Measurements from ENCODE around the gene PITPNM3. TPM values are rescaled to one million over a fixed set of nuclear protein-coding genes. Genes with fewer than 3 reads are reported as not detected.

Gene PITPNM3
- total and polyA plus RNA-seq, 2 of the 8 experiments (the other 6 are each of a cell fraction or from before 2014, with no cell fraction given): 1.7 to 3.1 TPM

DNA sequence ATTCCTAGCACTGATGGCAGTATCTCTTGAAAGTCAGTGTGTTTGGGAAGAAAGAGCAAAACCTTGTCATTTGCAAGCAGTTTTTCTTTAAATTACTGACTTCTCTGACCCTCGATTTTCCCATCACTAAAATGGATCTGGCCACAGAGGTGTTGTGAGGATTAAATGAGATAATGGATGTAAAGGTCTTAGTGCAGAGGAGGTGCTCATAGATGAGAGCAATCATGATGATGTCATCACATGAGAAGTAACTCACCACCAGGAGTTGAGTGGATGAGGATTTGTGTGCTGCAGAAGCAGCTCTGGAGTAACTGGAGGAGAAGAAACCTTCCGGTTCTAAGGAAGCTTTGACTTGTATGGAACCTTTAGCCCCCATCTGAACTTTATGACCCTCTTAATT is 30.6 kb downstream of the PITPNM3 start:
- Histone ChIP-seq H4K20me1 (replicated peaks in 1 of 2; ENCODE audit: control insufficient read depth in 1 of 2, insufficient read depth in 2 of 2, low read length in 2 of 2) (no peaks in the 10 kb centered on the region), H3K23me2 (ENCODE audit: low read depth, low read length) (no peaks in the 10 kb centered on the region), H3K79me2 (ENCODE audit: control insufficient read depth in 1 of 2, insufficient read depth in 2 of 2, low read length in 2 of 2) (no peaks in the 10 kb centered on the region), H2BK15ac (ENCODE audit: low read length) (no peak overlapping the region), H3K9ac (replicated peaks in 1 of 4; ENCODE audit: extremely low read depth in 1 of 4, low read depth in 3 of 4, low read length in 3 of 4) (no peak overlapping the region), H2BK120ac (replicated peaks; ENCODE audit: low read depth, low read length) (no peak overlapping the region), H2BK20ac (ENCODE audit: low read length) (no peak overlapping the region), H3K18ac (ENCODE audit: extremely low read depth, low read length) (no peak overlapping the region), H3K14ac (ENCODE audit: insufficient read length) (no peak overlapping the region), H3K79me1 (ENCODE audit: low read depth, low read length) (no peaks in the 10 kb centered on the region), H2AK5ac (ENCODE audit: low read depth, low read length) (no peak overlapping the region), H4K8ac (ENCODE audit: extremely low read depth, insufficient read depth, low read length) (no peak overlapping the region), H3K36me3 (ENCODE audit: control insufficient read depth in 2 of 4, insufficient read depth in 4 of 4, low read length in 3 of 4) (no peaks in the 10 kb centered on the region), H2BK12ac (ENCODE audit: low read depth, low read length) (no peak overlapping the region), H3K23ac (ENCODE audit: insufficient read length) (no peak overlapping the region), H3K4me3 (ENCODE audit: extremely low read depth in 1 of 4, insufficient read depth in 2 of 4, low read depth in 3 of 4, low read length in 4 of 4) (no peak overlapping the region), H3K4ac (replicated peaks; ENCODE audit: insufficient read length, low read depth, low read length) (no peak overlapping the region), H2BK5ac (ENCODE audit: low read depth, low read length) (no peak overlapping the region), H4K5ac (ENCODE audit: insufficient read length, low read depth, low read length) (no peak overlapping the region), H3K9me3 (ENCODE audit: insufficient read depth in 2 of 2, low read depth in 1 of 2, low read length in 1 of 2) (no peaks in the 10 kb centered on the region), H3K27ac (ENCODE audit: low read depth, low read length) (no peak overlapping the region), H2AFZ (ENCODE audit: low read length) (no peak overlapping the region), H3K27me3 (replicated peaks in 1 of 4; ENCODE audit: control insufficient read depth in 3 of 4, extremely low read depth in 1 of 4, insufficient read depth in 3 of 4, low read length in 3 of 4) (no peaks in the 10 kb centered on the region), H4K91ac (replicated peaks; ENCODE audit: insufficient read length, low read length) (no peak overlapping the region), H3K4me2 (ENCODE audit: insufficient read depth in 1 of 2, low read depth in 2 of 2, low read length in 2 of 2) (no peak overlapping the region), H3K4me1 (replicated peaks in 1 of 4; ENCODE audit: control insufficient read depth in 3 of 4, insufficient read depth in 4 of 4, low read length in 3 of 4) (peaks cover 0 to 8% (median 3%) of the 10 kb centered on the region in 4 experiments; a peak in 6 of 7 replicates), H3K56ac (replicated peaks; ENCODE audit: insufficient read length, low read depth, low read length) (no peak overlapping the region)
- FAIRE-seq (no peak), DNase-seq (ENCODE audit: low read depth in 1 of 2, low spot score in 2 of 2) (no peak)
- 74% methylated on average over 2 of the region's 2 CpGs; no CpG with 5 or more reads in 1 of the 2 experiments for WGBS, 2 experiments (ENCODE audit: extremely low coverage in 1 of 2, insufficient coverage in 1 of 2, insufficient read length in 1 of 2, insufficient replicate concordance in 2 of 2, low coverage in 1 of 2, low lambda C conversion rate in 2 of 2, missing lambda C conversion rate in 1 of 2)
- ChIA-PET CTCF (ENCODE audit: partially characterized antibody) (interaction anchor here (0.6 to 3.3 kb wide), 3 partner anchors 12 to 203 kb away, joined by 4 to 21 read pairs (median 8); no protein-coding TSS in a partner anchor), POLR2A (ENCODE audit: partially characterized antibody) (no interaction called here)
- TF ChIP-seq JUND (IDR thresholded peaks at IDR 0.05; ENCODE audit: low read length) (no peak), NRF1 (IDR thresholded peaks at IDR 0.05; ENCODE audit: low read depth, low read length) (no peak), CHD2 (IDR thresholded peaks at IDR 0.05; ENCODE audit: low read length) (no peak), EZH2 (IDR thresholded peaks at IDR 0.05; ENCODE audit: low read depth, low read length, severe bottlenecking) (no peak), SP4 (IDR thresholded peaks at IDR 0.05; ENCODE audit: low read length) (no peak), RXRA (IDR thresholded peaks at IDR 0.05; ENCODE audit: insufficient read depth, low read depth, low read length) (no peak), PHF8 (conservative IDR thresholded peaks at IDR 0.05; ENCODE audit: low read depth, low read length) (no peak), ZNF274 (IDR thresholded peaks at IDR 0.05; ENCODE audit: borderline replicate concordance, extremely low read depth, low read length) (no peak), POLR2AphosphoS5 (IDR thresholded peaks at IDR 0.05; ENCODE audit: low read depth, low read length) (no peak), TEAD4 (IDR thresholded peaks at IDR 0.05; ENCODE audit: low read depth, low read length) (no peak), SAP30 (IDR thresholded peaks at IDR 0.05; ENCODE audit: insufficient read depth, insufficient replicate concordance, low read length) (no peak), KDM1A (IDR thresholded peaks at IDR 0.05; ENCODE audit: borderline replicate concordance, low read length) (no peak), SIX5 (IDR thresholded peaks at IDR 0.05; ENCODE audit: low read depth, low read length) (no peak), TAF7 (optimal IDR thresholded peaks at IDR 0.05; ENCODE audit: borderline replicate concordance, low read depth, low read length) (no peak)
- TF ChIP-seq, protein P1, sequence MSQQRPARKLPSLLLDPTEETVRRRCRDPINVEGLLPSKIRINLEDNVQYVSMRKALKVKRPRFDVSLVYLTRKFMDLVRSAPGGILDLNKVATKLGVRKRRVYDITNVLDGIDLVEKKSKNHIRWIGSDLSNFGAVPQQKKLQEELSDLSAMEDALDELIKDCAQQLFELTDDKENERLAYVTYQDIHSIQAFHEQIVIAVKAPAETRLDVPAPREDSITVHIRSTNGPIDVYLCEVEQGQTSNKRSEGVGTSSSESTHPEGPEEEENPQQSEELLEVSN (IDR thresholded peaks at IDR 0.05): no peak
